Hematopoietic multipotent progenitor cell treated with erythropoietin and hydrocortisone succinate and interleukin-3 and kit ligand, for 17 days (in vitro differentiated cells): ENCODE data around the gene PAK5.

Experiments used
- DNase-seq: peaks from one replicate; pipeline ENCODE4 v3.0.0-alpha.2; 2015; ENCODE audit warnings: low spot score

The PAK5 gene

GRCh38 chr20:9838378-9839295 lies at the start of gene PAK5:
TSS of gene PAK5 (minus strand) at chr20:9839076. CDS start at chr20:9644328, 194,748 bp downstream.
- DNase-seq, result no peak

GRCh38 chr20:9887706-9888105 lies 48.8 kb upstream of the PAK5 start:
- no peak for DNase-seq

GRCh38 chr20:9886227-9886626 lies 47.4 kb upstream of the PAK5 start:
- DNase-seq, result no peak

- no peak for DNase-seq
Observed at GRCh38 chr20:9884666-9885065, 45.8 kb upstream of the PAK5 start.

- no peak for DNase-seq
Observed at GRCh38 chr20:9884061-9884460, 45.2 kb upstream of the PAK5 start.

- DNase-seq, result no peak
Observed at GRCh38 chr20:9877932-9878495, 39.1 kb upstream of the PAK5 start.

- DNase-seq, result no peak
Observed at GRCh38 chr20:9867196-9867980, 28.5 kb upstream of the PAK5 start.

- DNase-seq, result no peak
Observed at GRCh38 chr20:9852566-9852965, 13.7 kb upstream of the PAK5 start.

- no peak for DNase-seq
Observed at GRCh38 chr20:9839626-9840025, 750 bp upstream of the PAK5 start.

GRCh38 chr20:9838035-9838377 lies 870 bp downstream of the PAK5 start:
- no peak for DNase-seq

GRCh38 chr20:9837634-9838033 lies 1.2 kb downstream of the PAK5 start:
- DNase-seq, result no peak

GRCh38 chr20:9835302-9835701 lies 3.6 kb downstream of the PAK5 start:
- DNase-seq, result no peak

GRCh38 chr20:9831032-9831431 lies 7.8 kb downstream of the PAK5 start:
- DNase-seq, result no peak

GRCh38 chr20:9829835-9830234 lies 9.0 kb downstream of the PAK5 start:
- DNase-seq, result no peak

GRCh38 chr20:9817654-9818053 lies 21.2 kb downstream of the PAK5 start:
- DNase-seq, result no peak

GRCh38 chr20:9815632-9816031 lies 23.2 kb downstream of the PAK5 start:
- no peak for DNase-seq

- DNase-seq, result no peak
Observed at GRCh38 chr20:9810738-9811137, 28.1 kb downstream of the PAK5 start.

- no peak for DNase-seq
Observed at GRCh38 chr20:9809271-9809670, 29.6 kb downstream of the PAK5 start.

- no peak for DNase-seq
Observed at GRCh38 chr20:9808166-9808565, 30.7 kb downstream of the PAK5 start.

- no peak for DNase-seq
Observed at GRCh38 chr20:9807136-9807535, 31.7 kb downstream of the PAK5 start.

GRCh38 chr20:9800421-9800820 lies 38.5 kb downstream of the PAK5 start:
- DNase-seq, result no peak

GRCh38 chr20:9794831-9795230 lies 44.0 kb downstream of the PAK5 start:
- no peak for DNase-seq

GRCh38 chr20:9792674-9793073 lies 46.2 kb downstream of the PAK5 start:
- DNase-seq, result no peak
